Inferior parietal cortex (tissue), 1 donor: Measurements from ENCODE around the gene SLC3A2.

ENCODE experiments used
- DNase-seq: peaks from one replicate; pipeline ENCODE4 v3.0.0-alpha.2; 2016; ENCODE audit errors: extremely low spot score

Gene SLC3A2

DNA sequence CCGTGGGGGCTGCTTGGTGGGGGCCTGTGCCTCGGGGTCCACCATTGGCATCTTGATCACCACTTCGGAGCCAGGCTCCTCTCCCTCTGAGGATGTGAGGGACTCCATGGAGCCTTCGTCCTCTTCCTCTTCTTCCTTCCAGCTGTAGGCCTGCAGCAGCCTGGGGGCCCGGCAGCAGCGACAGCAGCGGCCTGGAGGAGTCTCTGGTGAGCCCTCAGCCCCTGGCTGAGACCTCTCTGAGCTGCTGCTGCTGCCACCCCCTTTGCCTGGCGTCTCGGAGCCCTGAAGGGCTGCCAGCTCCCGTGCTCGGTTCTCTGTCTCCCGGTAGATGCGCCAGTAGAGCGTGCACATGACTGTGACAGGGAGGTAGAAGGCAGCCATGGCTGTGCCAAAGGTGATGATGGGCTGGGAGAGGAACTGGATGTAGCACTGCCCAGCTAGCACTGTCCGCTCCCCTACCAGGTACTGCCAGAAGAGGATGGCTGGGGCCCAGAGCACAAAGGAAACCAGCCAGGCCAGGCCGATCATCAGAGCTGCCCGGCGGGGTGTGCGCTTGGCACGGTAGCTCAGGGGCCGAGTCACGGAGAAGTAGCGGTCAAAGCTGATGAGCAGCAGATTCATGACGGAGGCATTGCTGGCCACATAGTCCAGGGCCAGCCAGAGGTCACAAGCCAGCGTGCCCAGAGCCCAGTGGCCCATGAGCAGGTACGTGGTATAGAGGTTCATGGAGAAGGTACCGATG is 29.6 kb downstream of the SLC3A2 start:
- DNase-seq: no peak

DNA sequence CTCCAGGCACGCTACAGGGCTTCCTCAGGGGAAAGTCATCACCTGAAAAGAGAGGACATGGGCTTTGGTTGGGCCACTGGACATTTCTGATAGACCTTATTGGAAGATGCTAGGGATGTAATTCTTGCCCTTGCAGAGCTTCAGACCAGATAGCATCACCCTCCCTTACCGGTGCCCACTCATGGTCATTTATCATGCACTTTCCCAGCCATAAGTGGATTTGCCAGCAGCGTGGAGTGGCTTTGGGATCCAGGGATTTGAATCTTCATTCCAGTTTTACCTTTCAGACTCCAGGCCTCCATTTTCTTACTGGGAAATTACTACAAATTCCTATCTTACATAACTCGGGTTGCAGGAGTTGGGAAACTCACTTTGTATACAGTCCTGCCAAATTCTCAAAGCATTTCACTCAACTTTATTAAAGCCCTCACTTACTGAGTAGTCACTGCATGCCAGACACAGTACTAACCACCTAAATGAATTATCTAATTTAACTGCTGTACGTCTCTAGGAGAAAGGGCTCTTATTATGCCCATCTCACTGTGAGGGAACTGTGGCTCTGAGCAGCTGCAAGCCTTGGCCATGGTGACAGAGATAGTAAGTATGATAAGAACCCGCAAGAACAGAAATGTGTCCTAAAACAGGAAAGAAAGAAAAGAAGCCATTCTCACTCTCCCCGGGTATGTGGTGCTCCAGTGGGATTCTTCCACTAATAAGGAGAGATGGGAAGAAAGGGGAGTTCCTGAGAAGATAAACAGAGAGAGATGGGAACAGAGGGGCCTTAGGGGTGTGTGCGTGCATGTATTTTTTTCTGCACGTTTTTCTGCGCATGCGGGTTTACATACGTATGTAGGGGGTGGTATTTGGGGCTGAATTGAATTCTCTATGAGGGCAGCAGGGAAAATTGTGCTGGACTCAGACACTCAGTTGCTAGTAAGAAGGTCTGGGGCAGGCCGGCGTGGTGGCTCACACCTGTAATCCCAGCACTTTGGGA is 30.7 kb downstream of the SLC3A2 start:
- no peak for DNase-seq

DNA sequence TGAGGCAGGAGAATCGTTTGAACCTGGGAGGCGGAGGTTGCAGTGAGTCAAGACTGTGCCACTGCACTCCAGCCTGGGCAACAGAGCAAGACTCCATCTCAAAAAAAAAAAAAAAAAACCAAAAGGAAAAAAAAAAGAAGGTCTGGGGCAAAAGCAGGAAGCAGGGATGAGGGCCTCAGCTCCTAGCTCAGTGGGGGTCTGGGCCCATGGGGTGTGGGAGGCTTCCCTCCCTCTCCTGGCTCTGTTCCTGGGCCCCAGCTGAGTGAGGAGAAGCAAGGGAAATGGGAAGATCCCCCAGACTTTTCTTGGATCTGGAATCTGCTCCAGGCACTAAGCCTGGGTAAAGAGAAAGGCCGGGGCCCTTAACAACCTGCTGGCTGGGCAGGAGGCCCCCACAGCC is 31.6 kb downstream of the SLC3A2 start:
- no peak for DNase-seq

DNA sequence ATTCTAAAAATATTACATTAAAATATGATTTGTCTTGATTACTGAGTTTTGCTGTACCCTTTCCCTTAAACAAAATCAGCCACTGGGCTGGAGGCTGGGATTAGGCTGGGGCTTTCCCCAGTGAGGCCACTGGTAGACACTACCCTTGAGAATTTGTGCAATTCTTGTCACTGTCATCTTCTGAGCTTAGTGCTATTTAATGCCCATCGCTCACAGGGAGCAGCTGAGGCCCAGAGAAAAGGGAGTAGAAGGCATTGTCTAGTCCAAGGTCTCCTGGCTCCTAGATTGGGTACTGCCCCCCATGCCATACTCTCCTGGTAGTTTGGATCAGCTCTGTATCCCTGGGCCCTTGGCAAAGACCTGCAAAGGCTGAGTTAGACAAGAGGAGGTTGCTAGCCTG is 33.7 kb downstream of the SLC3A2 start:
- no peak for DNase-seq

DNA sequence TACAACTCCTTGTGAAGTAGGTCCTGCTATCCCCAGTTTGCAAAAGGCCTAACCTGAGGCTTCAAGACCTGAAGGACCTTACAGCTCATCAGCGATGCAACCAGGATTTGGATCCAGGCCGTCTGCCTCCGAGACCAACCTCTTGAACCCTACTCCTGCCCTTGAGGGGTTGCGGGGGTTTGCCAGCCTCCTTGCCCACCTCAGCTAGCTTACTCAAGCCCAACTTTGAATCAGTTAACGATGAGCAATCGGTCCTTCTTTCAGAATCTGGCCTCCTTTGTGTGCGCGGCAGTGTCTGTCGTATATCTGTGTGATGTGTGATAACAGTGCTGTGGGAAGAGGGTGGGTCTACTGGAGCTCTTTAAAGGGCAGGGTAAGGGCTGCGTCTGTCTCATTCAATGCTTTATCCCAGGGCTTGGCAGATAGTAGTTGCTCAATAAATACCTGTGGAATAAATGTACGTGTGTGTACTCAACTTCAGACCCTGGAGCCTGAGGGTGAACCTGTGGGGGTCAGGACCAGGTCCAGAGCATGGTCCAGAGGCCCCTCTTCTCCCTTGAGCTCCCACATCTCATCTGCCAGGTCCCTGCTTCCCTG is 37.3 kb downstream of the SLC3A2 start:
- no peak for DNase-seq

DNA sequence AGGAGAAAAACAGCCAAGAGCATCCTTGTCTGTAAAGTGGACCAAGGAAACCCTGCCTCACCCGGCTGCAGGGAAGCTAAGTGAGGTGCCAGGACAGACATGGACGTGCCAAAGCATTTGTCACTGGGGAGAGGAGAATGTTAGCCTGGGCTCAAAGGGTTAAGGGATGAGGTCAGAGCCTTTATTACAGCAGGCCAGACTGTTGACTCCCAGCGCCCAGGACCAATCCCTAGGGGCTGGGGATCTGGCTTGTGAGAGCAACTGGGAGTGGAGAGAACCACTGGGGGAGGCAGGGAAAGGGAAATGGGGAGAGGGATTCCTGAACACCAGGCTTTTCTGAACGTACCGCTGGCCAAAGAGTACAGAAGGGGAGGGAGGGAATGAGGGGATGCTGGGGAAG is 37.8 kb downstream of the SLC3A2 start:
- DNase-seq: no peak

DNA sequence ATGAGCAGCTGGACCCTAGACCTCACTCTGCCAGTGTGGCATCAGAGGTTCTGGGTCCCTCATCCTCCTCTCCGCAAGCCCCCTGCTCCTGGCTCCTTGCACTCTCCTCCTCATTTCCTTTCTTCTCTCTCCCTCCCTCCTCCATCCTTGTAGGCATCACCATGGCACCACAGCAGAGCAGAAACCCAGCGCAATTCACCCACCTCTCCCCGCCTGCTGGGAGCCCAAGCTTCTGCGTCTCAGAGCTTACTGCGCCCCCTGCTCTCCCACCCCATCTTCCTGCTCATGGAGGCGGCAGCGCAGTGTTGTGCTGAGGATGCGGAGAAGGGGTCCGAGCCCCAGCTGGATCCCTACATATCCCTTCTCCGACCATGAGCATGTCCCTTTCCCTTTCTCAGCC is 38.8 kb downstream of the SLC3A2 start:
- no peak for DNase-seq

DNA sequence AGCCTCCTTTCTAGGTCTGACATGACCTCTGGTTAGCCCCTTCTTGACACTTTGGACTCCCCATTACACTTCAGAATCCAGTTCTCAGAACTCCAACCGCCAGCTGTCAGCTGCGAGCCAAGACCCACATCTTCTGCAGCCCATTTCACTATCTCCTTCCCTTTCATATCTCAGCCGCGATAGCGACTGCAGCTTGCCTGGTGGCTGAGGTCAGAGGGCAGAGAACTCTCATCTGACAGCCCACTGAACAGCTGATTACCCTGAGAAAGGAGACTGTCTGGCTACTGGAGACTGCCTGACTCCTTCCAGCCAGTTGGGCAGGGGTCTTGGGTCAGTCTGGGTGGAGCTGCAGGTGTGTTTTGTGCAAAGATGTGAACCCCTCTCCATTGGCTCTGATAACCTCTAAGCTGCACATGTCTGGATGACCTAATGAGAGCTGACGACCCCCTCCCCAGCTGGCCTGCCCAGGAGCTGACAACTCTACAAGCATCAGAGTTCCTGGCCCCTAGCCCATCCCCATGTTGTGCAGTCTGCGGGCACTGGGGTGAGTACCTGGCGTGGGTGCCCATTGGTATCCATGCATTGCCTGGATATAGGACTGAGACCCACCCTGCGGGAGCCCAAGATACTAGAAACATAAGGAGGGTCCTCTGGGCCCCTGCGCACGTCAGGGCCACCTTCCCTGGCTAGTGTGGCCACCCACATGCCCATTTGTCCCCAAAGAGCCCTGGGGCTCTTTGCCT is 39.4 kb downstream of the SLC3A2 start:
- no peak for DNase-seq

DNA sequence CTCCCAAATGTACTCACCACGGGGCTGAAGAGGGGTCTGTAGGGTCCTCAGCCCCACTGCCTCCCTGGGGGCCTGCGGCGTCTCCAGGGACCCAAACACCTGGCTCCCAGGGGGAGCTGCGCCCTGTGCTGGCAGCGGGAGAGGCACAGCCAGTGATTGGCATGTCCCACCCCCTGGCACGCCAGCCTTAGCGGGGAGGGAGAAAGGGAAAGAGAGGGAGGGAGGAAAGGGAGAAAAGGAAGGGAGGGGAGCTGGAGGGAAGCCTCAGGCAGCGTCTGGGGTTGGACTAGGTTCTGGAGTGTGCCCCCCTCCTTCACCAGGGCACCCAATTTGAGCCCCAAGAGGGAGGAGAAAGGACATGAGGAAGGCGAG is 40.5 kb downstream of the SLC3A2 start, which contains the start of gene CHRM1:
CHRM1 (minus strand) TSS at position 163 of the 372 bp plus-strand sequence. CDS start 10,263 bp downstream, outside the sequence.
- DNase-seq: no peak

DNA sequence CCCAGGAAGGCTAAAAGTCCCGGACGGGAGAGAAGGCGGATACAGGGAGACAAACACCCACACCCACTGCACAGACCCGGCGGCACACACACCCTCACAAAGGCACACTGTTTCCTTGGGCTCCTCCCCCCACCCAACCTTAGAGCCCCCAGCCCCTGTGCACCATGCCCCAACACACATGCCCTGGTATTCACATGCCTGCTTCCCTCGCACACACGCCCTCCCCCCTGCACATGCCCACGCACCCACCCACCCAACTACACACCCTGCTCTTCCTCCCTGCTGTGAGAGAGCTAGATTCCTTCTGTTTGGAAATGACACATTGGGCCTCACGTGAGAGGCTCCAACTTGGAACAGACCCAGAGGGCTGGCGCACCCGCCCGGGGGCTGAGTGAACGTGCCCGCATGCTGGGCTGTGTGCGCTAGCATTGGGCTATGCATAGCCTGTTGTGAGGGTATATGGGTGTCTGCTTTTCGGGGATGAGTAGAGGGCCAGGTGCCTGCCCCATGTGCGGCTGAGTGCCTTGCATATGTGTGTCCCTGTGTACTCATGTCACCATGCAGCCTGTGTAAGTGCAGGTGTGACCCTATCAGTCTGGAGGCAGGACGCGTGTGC is 41.0 kb downstream of the SLC3A2 start:
- DNase-seq: no peak

DNA sequence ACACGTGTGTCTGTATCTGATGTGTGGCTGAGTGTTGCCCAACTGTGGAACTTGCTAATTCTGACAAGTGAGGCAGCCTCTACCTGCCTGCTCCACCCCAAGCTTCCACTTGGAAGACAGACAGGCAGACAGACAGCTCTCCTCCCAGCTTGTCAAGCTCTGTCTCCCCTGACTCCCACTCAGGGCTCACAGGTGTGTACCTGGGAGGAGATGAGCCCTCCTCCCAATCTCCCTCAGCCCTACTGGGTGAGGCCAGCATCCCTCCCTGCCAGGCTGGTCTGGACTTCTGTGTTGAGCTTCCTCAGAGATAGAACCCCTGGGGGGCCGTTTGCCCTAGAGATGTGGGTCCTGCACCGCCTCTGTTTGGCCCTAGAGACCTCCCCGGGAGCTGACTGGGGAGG is 41.5 kb downstream of the SLC3A2 start:
- no peak for DNase-seq

DNA sequence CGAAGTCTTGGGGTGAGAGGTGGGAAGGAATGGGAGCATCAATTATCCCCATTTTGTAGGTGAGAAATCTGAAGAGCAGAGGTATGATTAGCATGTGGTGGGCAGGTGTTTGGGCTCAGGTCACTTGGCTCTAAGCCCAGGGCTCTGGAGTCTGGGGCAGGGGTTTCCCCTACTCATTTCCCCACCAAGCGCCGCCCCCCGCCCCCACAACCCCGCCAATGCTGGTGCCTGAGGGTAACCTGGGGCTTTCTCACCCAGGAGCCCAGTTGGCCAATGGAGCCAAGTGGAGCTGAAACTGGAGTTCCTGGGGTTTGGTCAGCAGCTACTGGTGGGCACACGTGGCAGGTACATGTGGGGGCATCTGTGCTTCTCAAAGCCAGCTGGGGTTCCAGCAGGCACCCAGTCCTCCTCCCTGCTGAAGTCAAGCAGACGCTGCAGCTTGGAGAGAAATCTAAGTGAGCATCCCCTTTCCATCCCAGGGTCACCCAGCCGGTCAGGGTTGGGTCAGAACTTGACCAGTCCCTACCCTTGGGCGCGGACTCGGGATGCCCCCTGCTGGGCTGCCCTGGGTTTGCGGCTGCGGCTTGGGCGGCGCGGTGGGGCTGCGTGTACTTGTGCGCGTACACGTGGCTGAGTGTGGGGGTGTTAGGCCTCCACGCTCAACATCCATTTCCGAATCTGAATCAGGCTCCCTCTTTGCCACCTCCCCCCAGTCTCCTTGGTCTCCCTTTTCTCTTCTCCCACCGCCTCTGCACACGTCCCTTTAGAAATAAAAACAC is 42.1 kb downstream of the SLC3A2 start:
- DNase-seq: no peak

DNA sequence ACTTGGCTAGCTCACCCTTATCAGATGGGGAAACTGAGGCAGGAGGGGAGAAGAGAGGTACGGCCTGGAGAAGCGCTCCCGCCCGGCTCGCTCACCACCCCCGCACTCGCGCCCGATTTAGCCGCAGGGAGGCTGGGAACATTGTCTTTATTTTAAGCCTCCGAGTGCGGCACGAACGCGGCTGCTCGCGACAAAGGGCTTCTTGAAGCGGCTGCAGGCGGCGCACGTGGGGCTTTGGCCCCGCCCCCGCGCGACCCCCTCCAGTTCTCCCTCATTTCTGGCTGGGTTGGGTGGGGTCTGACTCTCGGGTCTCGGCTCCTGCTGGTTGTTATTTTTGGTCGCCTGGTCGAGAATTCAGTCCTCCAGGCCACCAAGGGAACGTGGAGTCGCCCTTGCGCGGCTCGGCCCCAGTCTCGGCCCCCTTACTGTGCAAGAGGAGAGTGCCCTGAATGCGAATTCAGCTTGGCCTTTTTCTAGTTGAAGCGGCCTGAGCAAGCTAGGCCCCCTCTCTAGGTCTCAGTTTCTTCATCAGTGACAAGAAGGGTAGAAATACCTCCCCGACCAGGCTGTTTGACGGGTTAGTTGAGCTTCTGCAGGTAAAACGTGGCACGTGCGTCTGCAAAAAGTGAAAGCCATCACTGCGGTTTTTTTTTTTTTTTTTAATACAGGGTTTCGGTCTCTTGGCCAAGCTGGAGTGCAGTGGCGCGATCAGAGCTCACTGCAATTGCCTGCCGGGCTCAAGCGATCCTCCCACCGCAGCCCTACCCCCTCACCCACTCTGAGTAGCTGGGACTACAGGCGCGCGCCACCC is 43.1 kb downstream of the SLC3A2 start:
- peak; percentile 66 for DNase-seq

DNA sequence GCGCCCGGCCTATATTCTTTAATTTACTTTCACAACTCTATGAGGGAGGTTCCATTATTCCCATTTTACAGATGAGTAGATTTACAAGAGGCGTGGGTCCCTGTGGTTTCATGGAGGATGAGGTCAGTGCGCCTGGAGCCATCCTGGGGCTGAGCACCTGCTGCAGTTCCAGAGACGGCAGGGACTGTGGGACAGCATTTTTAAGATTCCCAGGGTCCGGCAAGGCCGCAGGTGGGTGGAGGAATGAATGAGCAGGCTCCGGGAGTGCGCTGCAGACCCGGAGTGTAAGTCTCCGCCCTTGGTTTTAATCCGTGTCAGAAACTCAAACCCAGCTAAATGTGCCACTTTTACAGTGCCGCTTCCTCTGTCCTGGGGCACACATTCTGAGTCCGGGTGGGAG is 44.6 kb downstream of the SLC3A2 start:
- DNase-seq: no peak

DNA sequence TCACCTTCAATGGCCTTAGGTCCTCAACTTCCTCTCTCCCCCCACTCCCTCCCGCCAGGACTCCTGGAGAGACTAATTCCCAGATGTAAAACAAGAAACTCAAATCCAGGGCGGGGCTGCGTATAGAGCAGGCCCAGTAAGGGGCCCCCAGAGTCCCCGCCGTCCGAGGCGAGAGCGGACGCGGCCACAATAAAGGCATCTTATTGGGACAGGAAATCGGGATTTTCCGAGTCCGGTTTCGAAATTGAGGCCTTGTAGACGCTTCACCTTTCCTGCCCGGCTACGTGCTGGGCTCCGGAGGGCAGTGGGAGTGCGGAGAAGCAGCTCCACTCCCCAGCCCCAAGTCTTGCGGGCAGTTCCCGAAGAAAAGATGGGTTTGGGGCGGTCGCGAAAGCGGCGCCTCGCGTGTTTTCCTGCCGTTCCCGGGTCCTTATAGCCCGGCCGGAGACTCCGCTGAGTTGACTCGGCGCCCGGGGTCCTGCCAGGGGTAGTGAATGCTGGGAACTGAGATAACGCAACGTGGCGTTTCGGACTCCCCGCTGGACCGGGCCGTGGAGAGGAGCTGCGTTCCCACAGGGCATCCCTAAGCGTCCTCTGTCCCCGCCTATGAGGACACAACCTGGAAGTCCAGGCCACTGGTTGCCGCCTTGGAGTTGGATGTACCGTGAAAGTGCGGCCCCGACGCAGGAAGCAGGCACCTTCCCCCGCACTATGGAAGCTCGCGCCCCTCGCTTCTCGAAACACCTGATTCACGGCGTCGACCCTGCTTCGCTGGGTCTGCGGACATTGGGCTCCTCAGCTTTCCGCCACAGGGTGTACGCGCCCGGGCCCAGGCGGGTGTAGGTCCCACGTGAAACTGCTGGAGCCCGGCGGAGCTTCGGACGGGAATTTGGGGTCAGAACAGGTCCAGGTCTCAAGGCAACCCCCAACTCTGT is 45.3 kb downstream of the SLC3A2 start:
- no peak for DNase-seq

DNA sequence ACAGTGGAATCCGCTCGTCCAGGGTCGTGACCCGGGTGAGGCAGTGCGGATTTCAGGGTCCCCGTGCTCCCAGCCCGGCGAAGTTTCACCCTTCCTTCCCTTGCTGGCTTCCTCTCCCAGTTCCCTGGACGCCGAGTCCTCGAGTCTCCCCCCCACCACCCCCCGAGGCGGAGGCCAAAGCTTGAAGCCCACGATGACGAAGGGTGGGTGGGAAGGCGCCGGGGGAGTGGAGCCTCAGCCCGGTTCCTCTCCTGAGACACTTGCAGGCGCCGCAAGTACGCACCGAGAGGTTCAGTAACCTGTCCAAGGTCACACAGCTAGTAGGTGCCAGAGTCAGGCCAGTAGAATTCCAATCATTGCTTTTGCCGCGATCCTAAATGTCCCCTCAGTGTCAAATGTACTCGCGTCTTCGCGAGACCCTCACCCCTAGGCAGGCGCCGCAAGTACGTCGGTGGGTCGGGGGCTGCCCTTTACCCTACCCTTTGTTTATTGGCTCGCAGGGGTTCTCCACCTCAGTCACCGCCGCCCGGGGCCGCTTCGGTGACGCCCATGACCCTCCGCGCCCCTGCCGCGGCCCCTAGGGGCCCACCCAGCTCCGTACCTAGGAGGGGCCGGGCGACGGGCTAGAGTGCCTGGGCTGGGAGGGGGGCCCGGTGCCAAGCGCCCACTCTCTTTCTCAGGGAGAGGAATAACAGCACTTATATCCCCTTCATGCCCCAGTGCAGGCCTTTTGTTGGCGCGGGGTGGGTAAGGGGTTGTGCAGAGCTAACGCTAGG is 46.2 kb downstream of the SLC3A2 start:
- no peak for DNase-seq

DNA sequence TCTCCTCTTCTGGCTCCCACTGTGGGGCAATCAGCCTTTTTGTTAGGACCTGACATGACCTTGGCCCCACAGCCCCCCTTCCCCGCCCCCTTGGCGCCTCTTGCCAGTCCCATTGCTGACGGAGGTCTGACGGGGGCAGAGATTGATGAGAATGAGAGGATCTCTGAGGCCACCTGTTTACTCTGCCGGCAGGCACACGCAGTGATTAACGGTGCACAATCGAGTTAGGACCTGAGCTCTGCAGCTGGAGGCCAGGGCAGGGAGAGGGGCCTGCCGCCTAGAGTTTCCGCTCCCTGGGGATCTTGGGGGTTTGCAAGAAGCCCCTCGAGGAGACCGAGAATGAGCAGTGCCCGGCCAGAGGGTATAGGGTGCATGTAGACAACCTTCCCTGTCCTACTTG is 47.3 kb downstream of the SLC3A2 start:
- no peak for DNase-seq

DNA sequence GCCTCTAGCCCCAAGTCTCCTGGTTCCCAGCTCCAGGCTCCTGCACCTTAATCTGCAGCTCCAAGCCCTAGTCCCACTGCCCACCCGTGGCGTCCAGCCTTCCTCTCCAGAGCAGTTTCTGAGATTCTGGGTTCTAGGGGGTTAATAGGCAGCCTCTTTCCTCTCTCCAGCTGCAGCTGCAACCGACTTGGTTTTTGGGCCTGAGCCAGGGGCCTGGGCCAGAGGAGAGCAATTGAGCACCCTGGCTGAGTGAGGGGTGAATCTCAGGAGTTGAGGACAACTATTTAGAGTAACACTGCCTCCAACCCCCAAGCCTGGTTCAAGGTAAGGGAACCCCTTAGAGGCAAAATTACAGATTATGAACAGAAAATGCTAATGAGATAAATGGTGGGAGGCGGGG is 49.5 kb downstream of the SLC3A2 start:
- no peak for DNase-seq
